ENCODE results near the gene PLEKHM1.

The PLEKHM1 gene

DNA sequence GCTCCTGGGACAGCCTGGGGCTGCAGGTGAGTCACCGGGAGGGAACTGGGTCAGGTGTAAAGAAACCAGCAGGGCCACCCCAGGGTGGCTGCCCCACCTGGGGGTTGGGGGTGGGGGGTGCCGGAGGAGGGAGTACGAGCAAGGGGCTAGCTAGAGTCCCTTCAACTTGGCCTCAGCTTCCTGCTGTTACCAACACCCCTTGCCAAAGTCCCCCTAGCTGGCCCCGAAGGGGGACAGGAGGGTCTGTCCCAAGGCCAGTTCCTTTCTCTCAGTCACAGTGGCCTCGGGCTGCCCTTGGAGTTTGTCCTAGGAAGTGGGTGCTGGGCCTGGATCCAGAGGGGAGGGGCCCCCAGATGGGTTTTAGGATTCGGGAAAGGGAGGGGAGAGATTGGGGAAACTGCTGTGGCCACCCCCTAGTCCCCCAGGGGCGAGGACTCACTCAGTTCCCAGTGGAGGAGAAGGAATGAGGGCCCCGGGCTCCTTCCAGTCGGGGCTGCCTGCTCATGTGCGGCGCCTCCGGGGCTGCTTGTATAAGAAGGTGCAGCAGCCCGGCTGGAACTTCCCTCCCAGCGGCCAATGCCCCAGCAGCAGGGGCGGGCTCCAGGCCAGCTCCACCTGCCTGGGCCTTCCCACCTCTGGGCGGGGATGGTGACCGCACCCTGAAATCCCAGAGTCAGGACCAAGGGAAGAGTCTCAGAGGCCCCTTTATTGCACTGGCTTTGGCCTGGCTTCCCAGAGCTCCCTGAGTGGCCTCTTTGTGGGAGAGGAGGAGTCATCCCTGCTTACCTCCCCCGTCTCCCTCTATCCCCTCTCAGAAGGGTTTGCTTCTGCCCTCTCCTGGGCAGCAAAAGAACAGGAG lies 65.2 kb downstream of the PLEKHM1 start:
- no peak for DNase-seq

DNA sequence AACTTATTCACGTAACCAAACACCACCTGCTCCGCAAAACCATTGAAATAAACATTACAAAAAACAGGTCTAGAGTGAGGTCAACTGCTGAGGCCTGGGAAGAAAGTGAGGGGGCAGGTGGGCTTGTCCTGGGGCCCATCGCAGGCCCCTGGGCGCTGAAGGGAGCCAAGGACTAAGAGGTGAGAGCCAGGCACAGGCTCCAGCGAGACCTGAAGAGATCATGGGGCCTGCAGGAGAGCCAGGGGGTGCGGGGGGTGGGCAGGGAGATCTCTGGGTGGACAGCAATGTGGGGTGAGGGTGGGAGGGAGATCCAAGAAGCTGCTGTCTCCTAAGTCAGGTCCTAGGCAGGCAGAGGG lies 65.8 kb downstream of the PLEKHM1 start:
- DNase-seq, result no peak

DNA sequence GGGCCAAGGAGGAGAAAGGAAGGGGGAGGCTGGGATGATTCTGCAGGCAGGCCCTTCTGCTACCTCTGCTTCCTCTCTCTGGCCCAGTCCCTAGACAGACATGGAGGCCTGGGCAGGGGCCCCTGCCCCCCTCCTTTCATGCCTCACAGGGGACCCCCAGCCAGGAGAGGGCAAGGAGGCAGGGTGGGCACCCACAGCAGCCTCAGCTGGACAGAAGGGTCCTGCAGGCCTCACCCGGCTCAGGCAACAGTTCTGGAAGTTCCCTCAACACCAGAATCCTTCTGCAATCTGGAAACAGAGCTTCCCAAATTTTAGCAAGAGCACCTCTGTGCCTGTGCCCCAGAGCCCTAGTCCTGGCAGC lies 66.6 kb downstream of the PLEKHM1 start:
- DNase-seq, result no peak

DNA sequence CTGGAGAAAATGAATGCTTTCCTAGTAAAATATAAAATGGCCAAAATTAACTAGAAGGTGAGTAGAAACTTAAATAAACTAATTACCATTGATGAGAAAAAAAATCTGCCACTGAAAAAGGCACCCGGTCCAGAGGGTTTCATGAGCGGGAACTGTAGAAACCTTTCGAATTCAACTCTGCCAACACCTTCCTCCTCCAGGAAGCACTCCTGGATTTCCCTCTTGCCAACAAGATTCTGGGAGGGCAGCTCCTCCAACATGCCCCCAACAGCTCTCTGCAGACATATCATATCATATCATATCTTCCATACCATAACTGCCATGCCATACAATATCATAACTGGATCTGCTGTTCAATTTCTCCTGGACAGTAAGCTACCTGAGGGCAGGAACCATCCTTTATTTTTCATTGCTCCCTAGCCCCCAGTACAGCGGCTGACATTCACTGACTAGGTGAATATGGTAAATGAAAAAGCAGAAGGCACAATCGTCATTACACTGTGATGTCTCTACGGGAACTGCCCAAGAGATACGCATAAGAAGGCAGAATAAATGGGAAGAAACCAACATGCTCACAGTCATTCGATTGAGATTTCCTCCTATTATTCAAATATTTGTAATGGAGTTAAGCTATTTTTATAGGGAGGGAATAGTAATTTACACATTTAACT lies 67.1 kb downstream of the PLEKHM1 start:
- no peak for DNase-seq

DNA sequence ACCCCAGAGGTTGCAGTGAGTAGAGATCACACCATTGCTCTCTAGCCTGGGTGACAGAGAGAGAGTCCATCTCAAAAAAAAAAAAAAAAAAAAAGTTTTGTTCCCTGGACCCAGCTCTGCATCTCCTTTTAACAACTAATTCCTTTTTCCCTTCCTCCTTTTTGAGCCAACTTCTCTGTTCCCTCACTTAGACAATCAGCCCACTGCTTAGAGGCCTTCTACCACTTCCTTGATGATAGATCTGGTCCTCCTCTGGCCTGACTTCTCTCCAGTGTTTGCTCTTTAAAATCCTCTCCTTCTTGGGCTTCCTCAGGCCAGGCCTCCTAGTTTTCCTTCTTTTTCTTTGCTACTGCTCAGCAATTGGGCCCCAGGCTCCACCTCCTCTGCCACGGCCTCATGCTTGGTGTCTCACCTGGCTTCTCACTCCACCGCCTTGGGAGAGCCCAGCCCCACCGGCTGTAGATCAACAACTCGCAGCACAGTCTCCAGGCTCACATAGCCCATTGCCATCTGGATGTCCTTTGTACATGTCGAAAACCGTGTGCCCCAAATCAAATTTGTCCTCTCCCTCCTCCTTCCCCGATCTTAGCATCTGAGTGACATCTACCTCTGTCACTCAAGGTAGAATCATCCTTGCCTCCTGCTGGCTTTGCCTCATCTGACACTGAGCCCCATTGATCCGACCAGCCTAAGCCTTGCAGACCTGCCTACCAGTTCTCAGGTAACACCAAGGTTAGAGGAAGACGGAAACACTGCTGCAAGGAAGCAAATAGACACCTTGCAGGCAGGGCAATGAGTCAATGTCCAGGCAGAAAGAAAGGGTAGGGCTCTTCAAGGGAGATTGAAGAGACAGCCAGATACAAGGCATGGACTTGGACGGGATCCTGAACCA lies 75.3 kb downstream of the PLEKHM1 start:
- DNase-seq, result no peak

DNA sequence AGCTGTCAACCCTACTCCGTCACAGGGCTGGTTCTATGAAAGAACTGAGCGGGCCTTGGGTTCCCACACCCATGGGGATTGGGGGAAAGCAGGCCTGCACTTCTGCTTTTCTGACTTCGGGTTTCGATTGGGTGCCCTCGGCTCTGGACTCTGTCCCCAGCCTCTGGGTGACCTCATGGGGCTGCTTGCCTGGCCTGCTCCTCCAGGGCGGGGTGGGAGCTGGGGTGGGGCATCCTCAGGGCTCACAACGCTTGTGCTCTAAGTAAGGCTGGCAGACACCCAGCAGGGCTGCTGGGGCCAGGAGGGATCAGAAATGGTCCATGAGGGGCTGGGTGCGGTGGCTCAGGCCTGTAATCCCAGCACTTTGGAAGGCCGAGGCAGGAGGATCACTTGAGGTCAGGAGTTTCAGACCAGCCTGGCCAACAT lies 77.0 kb downstream of the PLEKHM1 start:
- DNase-seq, result no peak

DNA sequence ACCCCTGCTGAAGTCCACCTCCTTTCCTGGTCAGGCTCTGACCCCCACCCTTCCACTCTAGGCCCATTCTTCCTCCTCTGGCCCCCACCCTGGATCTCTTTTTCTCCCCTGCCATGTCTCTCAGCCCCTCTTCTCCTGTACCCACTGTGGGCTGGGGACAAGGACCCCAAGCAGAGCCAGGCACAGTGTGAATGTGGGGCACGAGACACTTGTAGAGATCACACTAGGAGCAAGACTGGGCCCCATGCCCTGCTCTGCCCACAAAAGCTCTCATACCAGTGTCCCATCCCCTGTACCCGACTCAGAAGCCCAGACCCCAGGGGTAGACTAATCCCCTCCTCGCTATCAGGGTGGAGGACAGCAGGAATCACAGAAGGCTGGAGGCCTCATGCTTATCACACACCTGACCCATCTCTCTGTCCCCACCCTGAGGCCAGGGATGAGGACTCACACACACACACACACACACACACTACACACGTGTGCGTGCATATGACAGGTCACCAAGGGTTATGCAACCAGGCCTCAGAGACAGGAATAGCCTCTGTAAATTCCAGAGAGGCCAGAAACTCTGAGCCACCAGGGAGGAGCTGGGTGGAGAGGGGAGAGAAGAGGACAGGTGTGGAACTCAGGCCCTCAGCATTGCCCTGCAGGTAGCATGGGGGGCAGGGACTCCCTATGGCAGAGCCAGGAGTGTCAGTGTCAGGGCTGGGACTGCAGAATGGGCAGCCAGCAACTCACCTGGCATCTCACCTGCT lies 79.0 kb downstream of the PLEKHM1 start:
- no peak for DNase-seq

DNA sequence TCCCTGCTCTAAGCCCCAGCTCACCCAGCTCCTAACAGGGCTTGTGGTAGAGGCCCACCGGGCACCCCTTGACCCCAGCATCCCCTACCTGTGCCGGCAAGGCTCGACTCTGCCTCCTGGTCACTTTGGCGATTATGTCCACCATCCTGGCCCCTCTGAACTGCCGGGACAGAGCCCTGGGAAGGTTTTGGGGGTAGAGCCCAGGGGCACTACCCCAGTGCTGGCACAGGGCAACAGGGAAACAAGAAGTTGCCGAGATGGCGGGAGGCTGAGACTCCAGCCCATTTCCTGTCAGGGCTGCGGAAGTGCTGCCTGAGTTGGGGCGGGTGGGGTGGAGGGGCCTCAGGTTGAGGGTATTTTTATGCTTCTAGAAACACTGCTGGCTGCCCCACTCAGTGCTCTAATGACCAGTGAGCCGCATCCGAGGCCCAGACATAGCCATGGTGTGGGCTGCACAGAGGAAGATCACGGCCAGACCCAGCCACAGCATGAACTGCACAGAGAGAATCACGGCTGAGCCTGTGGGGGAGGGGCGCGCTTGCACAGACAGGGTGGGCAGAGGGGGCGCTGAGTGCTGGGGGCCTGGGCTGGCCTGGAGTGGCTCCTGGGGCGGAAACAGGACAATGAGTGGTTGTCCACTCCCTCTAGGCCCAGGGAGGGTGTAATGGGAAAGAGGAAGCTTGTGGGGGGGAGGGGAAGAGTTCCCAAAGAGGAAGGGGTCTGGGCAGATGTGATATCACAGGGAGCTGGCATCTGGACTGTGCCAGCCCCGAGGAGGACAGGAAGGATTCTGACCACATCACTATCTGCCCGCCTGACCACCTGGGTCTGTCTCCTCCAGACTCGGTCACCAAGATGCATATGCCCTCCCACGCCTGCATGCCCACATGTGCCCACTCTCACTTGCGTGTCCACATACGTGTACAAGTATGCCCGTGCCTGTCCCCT lies 80.1 kb downstream of the PLEKHM1 start:
- DNase-seq, result peak; percentile 78 to 79

DNA sequence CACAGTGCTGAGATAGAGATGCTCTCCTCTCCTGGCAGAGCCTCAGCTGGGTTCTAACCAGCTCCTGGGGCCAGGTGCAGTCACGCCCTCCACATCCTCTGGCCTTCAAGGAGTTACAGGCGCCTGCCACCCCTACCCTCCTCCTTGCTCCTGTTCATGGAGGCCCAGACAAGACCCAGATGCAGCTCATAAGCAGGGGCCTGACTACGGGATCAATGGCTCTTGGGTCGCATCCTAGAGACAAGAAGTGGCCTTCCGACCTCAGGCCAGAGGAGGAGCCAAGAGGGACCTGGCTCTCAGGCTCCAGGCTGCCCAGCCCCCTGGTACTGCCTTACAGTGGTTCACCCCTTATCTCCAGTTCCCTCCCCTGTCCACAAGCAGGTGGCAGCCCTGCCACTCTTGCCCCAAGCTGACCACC lies 80.9 kb downstream of the PLEKHM1 start:
- no peak for DNase-seq

DNA sequence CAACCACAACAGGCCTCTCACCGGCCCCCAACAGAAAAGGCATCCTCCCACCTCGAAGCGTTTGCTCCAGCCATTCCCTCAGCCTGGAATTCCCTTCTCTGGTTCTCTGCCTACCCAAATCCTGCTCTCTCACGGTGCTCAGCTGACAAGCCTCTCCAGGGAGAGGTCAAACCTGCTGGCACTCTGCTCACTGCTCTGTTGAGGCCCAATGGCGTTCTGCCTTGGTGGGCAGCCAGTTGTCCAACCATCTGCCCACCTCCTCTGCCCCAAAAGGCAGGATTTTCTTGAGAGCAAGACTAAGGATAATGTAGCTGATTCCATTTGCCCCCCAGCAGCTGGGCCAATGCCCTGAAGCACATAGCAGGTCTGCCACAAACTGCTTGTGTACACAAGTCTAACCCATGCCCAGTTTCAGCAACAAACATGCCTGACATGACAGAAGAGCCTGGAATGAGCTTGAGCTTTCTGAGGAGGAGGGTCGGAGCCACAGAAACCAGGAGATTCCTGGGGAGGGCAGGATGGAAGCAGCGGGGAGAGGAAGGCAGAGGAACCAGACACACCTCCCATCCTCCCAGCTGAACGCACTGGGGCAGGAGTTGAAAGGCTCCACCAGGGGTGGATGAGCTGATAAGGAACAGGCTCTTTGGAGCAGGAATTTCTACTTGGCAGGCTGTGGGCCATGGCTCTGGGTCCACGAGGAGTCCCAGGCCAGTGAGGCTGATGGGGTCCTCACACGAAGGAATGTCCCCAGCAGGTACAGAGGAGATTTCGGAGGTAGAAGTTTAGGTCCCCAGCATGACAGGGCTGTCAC lies 81.7 kb downstream of the PLEKHM1 start:
- peak in 1 of 2 experiments; percentile 21 for DNase-seq

DNA sequence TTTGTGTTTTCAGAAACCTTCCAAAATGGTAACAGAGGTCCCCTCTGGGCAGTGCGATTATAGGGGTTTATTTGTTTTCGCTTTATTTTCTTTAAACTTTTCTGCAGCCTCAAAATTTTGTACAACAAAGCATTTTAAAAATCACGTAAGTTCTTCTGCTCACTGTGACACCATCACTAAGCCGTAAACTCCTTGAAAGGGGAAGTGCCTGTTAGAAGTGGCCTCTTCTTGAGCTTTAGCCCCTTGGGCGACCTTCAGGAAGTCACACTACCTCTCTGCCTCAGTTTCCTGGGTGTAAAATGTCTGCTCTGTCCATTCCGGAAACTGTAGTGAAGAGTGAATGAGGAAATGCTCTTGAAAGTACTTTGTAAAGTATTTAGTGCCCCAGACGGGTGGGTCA lies 84.4 kb downstream of the PLEKHM1 start:
- DNase-seq, result no peak

DNA sequence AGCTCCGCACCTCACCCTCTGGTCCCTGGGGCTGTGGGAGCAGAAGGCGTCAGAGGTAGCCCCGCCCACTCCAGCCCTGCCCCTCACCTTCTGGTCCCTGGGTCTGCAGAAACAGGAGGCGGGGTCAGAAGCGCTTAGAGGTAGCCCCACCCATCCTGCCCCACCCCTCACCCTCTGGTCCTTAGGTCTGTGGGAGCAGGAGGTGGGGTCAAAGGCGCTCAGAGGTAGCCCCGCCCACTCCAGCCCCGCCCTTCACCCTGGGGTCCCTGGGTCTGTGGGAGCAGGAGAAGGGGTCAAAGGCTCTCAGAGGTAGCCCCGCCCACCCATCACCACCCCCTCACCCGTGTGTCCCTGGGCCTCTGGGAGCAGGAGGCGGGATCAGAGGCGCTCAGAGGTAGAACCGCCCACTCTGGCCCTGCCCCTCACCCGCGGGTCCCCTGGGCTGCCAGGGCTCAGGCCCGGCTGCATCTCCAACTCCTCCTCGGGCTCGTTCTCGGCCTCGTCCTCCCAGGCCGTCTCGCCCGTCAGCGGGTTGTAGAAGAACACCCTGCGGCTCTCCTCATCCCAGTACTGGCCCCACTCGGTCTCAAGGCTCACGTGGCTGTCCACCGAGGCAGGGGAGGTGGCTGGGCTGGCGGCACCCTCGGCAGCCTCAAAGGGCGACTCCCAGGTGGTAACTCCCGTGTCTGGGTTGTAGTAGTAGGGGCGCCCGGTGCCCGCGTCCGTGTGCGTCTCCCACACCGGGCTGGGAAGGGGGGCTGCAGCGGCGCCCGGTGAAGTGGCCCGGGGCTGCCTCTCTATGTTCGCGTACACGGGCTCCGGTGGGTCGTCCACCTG lies 85.1 kb downstream of the PLEKHM1 start:
- DNase-seq, result peak in 1 of 2 experiments; percentile 48

DNA sequence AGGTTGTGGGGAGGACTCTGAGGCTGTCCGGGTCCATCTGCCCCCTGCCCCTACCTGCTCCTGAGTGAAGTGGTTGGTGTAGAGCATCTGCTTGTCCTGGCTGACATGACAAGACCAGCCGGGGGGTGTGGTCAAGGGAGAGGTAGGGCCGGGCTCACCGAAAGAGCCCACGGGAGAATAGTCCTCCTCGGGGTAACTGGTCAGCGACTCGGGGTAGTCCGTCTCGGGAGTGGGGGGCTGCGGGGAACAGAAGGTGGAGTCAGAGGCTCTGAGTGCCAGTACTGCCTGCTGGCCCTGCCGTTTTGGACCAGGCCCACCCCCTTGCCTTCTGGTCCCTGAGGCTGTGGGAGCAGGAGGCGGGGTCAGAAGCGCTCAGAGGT lies 85.7 kb downstream of the PLEKHM1 start:
- no peak for DNase-seq

DNA sequence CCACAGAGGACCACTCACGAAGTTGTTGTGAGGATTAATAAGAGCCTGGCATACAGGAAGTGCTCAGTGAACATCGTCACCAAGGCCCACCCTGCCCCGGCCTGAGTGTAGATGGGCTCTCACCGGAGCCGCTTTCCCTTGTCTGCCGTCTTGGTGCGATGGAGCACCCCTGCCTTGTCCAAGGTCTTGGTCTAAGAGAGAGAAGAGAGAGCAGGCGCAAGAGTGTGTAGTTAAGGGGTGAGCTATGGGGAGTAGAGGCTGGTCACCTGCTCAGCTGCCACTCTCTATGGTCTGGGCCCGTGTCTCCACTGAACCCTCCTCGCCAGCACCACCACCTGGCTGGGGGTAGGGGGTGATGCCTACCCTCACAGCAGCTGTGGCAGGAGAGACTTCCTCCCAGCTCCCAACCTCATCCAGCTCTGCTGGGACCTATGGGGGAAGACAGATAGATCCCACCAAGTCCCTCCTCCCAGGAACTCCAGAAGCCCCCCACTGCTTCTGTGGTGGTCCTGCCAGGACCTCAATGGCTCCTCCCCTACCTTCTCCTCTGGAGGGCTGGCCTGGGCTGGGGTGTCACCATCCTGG lies 86.5 kb downstream of the PLEKHM1 start:
- no peak for DNase-seq

DNA sequence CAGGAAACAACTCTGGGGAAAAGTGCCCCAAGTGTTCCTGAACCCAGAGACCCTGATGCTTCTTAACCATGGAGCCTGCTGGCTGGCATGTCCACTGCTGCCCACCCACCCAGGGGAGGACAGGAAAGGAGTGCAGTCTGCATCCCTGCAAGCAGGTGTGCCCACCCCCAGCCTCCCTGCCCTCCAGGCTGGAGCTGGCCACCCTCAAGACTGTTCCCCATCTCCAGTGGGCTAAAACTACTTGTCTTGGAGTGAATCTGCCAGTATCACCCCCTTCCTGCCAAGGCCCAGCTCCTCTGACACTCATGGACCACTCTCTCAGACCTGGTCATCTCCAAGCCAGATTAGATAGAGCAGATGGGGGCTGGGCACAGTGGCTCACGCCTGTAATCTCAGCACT lies 87.6 kb downstream of the PLEKHM1 start:
- no peak for DNase-seq

DNA sequence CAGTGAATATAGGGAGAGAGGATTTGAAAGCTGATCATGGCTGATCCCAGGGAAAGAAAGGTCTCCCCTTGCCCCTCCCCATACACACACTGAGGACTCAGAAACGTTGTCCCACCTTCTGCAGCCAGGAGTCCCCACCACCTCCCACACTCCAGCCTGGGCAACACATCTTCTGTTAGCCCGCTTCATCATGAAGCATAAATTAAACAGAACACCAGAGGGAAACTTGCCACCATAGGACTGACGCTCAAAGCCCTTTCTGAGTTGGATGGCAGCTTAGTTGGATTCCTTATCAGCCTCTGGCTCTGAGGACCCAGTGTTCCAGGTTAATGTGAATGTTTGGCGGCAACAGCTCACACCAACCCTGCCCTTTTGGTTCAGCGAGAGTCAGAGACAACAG lies 91.7 kb downstream of the PLEKHM1 start:
- DNase-seq, result no peak

DNA sequence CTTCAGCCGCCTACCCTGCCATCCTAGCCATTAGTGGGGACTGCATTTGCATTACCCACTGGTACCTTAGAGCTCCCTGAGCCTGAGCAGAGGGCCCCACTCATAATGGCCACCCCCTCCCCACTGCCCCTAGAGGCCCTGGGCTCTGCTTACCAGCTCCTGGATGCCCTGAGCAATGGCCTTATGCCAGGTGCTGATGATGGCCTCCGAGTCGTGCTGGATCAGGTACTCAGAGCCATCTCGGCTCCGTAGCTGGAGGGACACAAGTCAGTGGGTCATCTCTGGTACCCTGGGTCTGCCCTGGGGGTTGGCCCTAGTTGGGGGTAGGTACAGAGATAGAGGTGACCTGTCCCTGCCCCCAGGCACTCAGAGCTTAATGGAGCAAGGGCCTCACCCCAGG lies 92.7 kb downstream of the PLEKHM1 start:
- no peak for DNase-seq

DNA sequence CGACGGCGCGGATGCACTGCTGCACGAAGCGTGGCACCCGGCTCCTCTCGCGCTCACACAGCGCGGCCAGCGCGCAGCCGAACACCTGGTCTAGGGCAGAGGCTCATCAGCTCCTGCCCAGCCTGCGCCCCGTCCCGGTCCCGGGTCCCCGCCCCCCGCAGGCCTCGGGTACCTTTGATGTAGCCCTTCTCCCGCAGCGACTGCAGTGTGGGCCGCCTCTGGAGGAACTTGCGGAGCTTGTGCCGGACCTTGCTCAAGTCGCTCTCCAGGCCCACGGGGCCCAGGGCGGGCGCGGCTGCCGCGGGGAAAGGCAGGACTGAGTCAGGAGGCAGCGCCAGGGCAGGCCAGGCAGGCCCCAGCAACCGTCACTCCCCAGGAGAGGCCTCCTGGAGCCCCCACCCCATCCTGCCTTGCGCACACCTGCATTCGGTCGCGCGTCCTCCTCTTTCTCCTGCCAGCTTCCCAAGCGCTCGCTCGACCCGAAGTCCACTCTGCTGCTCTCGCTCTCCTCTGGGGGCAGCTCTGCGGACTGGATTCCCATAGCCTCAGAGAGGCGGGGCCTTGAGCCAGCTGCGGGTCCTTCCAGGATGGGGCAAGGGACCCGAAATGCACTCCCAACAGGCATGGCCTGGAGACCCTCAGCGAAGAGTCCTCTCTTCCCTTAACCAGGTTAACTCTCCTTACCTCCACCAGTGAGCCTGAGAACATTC lies 93.9 kb downstream of the PLEKHM1 start:
- no peak for DNase-seq

Data from activated T-cell treated with anti-CD3 and anti-CD28 coated beads, Interleukin-2, amount 50 U/mL, for 48 hours (primary cell).